Nephron progenitor cell (in vitro differentiated cells): ENCODE results near the gene MYL12B.
"Not testable (repeated sequence)": the region's sequence is repeated elsewhere in the genome, so short reads cannot be mapped to it uniquely, and the experiment has no call there.

ENCODE experiments used
- DNase-seq: peaks from one replicate; pipeline ENCODE4 v3.0.0; 2021
- H3K27ac Mint-ChIP-seq: 2 replicates; pipeline ENCODE4 v1.8.0; 2021; ENCODE audit warnings: mild to moderate bottlenecking, moderate library complexity, mixed read lengths
- H3K27me3 Mint-ChIP-seq: 2 replicates; pipeline ENCODE4 v1.8.0; 2021; ENCODE audit warnings: mild to moderate bottlenecking, low read depth, mixed read lengths; ENCODE audit not compliant: poor library complexity
- H3K36me3 Mint-ChIP-seq: 2 replicates; pipeline ENCODE4 v1.8.0; 2021; ENCODE audit warnings: low read depth, mixed read lengths
- H3K4me1 Mint-ChIP-seq: 2 replicates; pipeline ENCODE4 v1.8.0; 2021; ENCODE audit warnings: mixed read lengths
- H3K4me3 Mint-ChIP-seq: 2 replicates; pipeline ENCODE4 v1.8.0; 2021; ENCODE audit warnings: mild to moderate bottlenecking, moderate library complexity, mixed read lengths
- H3K9me3 Mint-ChIP-seq: 2 replicates; pipeline ENCODE4 v1.8.0; 2021; ENCODE audit warnings: mild to moderate bottlenecking, moderate library complexity, mixed read lengths
- TF ChIP-seq, protein P1 (sequence below): fragments of 200-600 bp; sonication (generic); IDR thresholded peaks from 2 replicates; pipeline ENCODE4 v1.5.0; 2021; ENCODE audit warnings: antibody characterized with exemption

The MYL12B gene

DNA sequence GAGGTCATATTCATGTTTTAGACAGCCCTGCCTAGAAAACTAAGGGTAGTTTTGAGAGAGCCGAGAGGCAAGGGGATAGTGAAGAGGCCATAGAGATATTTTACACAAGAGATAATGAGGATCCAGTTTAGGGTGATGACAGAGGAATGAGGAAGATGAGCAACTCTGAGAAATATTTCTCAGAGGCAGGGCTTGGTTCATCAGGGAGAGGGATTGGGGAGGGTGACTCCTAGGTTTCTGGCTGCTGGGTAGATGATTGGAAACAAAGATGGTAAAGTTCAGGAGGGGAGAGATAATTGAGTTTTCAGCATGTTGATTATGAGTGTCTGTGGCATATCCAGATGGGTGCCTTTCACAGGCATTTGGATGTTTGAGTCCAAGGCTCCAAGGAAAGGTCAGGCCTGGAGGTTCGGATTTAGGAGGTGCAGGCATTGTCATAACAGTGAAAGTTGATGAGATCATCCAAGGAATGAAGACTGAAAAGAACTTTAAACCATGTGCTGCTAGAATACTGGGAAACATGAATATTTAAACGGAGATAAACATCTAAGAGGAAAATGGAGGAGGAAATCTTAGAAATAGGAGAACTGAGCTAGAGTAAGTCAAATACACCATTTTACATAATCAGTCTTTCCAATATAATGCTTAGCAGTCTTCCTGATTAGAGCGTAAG is 7.4 kb downstream of the MYL12B start:
- peaks cover 16% of the 10 kb centered on the region for H3K4me1 Mint-ChIP-seq
- H3K9me3 Mint-ChIP-seq, result no peaks in the 10 kb centered on the region
- H3K27ac Mint-ChIP-seq, result no peak overlapping the region
- H3K36me3 Mint-ChIP-seq, result peaks cover 22% of the 10 kb centered on the region
- no peak overlapping the region for H3K4me3 Mint-ChIP-seq
- no peaks in the 10 kb centered on the region for H3K27me3 Mint-ChIP-seq
- TF ChIP-seq, protein P1, sequence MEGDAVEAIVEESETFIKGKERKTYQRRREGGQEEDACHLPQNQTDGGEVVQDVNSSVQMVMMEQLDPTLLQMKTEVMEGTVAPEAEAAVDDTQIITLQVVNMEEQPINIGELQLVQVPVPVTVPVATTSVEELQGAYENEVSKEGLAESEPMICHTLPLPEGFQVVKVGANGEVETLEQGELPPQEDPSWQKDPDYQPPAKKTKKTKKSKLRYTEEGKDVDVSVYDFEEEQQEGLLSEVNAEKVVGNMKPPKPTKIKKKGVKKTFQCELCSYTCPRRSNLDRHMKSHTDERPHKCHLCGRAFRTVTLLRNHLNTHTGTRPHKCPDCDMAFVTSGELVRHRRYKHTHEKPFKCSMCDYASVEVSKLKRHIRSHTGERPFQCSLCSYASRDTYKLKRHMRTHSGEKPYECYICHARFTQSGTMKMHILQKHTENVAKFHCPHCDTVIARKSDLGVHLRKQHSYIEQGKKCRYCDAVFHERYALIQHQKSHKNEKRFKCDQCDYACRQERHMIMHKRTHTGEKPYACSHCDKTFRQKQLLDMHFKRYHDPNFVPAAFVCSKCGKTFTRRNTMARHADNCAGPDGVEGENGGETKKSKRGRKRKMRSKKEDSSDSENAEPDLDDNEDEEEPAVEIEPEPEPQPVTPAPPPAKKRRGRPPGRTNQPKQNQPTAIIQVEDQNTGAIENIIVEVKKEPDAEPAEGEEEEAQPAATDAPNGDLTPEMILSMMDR, result no peak
- DNase-seq, result no peak

DNA sequence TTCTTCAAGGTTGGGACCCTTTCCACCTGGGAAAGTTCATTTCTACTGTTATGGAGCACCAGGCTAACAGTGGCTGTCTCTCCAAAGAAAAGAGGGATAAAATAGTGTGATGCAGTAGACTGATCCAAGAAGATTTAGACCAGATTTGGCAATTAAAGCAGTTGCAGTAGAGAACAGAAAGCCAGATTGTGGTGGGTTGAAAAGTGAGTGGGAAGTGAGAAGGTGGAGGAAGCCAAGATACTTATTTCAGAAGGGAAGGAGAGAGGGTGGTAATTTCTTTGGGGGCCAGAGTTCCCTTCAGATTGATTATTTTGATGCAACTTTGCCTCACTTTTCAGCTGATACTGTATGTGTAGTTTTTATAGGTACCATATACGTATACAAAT is 8.0 kb downstream of the MYL12B start:
- H3K27ac Mint-ChIP-seq, result no peak overlapping the region

DNA sequence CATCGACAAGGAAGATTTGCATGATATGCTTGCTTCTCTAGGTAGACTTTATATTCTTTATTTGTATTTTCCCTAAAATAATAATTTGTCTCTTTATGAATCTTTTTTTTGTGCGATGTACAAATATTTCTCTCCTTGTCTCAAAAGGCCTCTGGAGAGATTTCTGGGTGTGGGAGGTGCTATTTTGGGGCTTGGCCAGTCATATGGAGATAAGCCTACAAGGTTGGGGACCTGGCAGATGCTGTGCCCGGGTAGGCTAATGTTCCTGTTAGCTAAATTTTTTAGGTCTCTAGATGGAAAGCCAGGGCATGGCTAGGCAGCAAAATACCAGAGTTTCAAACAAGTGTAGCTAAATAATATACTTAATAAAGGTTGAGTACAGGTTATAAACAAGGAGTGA is 11.1 kb downstream of the MYL12B start:
- Mint-ChIP-seq H3K9me3 (no peaks in the 10 kb centered on the region), H3K4me1 (peaks cover 9% of the 10 kb centered on the region), H3K36me3 (peaks cover 42% of the 10 kb centered on the region), H3K27me3 (no peaks in the 10 kb centered on the region), H3K27ac (peak overlapping the region; percentile 27), H3K4me3 (no peak overlapping the region)
- no peak for DNase-seq
- TF ChIP-seq, protein P1, result no peak

More for the DNA sequence above, 8.0 kb downstream of the MYL12B start:
- Mint-ChIP-seq H3K4me3 (no peak overlapping the region), H3K36me3 (peaks cover 26% of the 10 kb centered on the region), H3K9me3 (no peaks in the 10 kb centered on the region), H3K4me1 (peaks cover 11% of the 10 kb centered on the region), H3K27me3 (no peaks in the 10 kb centered on the region)
- TF ChIP-seq, protein P1, result no peak
- DNase-seq, result no peak

DNA sequence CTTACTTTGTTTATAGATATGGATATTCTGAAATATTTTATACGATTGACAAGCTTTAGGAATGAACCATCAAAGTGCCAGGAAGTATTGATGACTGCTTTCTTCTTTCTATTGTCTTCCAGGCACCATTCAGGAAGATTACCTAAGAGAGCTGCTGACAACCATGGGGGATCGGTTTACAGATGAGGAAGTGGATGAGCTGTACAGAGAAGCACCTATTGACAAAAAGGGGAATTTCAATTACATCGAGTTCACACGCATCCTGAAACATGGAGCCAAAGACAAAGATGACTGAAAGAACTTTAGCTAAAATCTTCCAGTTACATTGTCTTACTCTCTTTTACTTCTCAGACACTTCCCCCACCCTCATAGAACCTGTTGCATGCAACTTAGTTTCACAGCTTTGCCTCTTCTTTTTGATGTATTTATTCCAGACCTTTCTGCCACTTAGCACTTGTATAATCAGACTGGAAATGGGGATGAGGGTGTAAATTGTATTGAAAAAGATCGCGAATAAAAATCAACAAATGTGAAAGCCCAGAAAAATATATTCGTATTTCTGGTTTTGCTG is 15.8 kb downstream of the MYL12B start:
- Mint-ChIP-seq H3K27ac (peak overlapping the region; percentile 44), H3K36me3 (peaks cover 37% of the 10 kb centered on the region), H3K4me1 (peaks cover 25% of the 10 kb centered on the region)
- not testable (repeated sequence) for DNase-seq, H3K4me3 Mint-ChIP-seq, H3K9me3 Mint-ChIP-seq, H3K27me3 Mint-ChIP-seq

DNA sequence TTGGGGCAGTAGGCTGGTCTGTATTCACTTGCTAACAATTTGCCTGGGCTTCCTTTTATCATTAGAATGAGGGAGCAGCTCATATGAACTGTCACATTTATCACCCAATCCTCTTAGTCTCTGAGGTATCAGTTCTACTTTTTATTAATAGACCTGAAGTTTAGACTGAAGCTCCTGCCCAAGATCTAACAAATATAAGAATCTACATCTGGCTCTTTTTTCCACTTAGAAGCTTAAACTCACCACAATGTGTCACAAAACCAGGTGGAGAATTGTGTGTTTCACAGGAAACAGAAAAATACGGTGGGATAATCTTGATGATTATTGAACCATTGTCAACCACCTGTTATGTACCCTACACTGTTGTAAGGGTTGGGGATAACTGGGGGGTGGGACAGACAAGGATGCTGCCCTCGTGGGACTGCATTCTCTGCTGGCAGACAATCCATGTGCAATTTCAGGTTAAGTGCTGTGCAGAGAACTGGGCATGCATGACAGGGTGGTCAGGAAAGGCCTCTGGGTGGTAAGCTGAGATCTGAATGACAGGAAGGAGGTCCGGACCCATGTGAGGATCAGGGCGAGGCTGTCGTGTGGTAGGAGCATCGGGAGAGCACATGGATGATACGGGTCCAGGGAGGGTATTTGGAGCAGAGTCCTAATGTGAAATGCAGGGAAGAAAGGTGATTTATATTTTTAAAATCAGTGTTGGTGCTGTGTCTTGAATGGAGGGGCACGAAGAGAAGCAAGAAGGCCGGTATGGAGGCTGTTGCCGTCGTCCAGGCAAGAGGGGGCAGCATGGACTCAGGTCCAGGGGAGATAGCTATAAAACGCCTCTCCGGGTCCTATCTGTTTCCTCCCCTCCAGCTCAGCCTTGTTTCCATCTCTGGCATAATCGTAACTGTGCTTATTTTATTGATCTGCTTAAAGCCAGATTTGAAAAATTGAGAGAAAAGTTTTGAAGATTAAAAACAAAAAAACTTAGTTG is 17.6 kb downstream of the MYL12B start:
- H3K27me3 Mint-ChIP-seq, result no peaks in the 10 kb centered on the region
- DNase-seq, result no peak
- peak overlapping the region; percentile 2 for H3K27ac Mint-ChIP-seq
- peaks cover 20% of the 10 kb centered on the region for H3K36me3 Mint-ChIP-seq
- no peaks in the 10 kb centered on the region for H3K9me3 Mint-ChIP-seq
- H3K4me1 Mint-ChIP-seq, result peaks cover 34% of the 10 kb centered on the region
- TF ChIP-seq, protein P1, result no peak
- no peak overlapping the region for H3K4me3 Mint-ChIP-seq
